ENCODE results near the gene CADM1.

- TF ChIP-seq CTCF (conservative IDR thresholded peaks at IDR 0.05; ENCODE audit: low read depth, low read length) (no peak), EZH2 (IDR thresholded peaks at IDR 0.05; ENCODE audit: low read length, unreplicated experiment) (no peak)
Measured at GRCh38 chr11:115344846-115345245, 159.4 kb downstream of the CADM1 start.
